NT2/D1 (cell line): ENCODE measurements around the gene IRF2.
A peak's percentile ranks its signal among the peaks of the same experiment; 100 is the strongest.

Experiments used
- DNase-seq: peaks from one replicate; pipeline ENCODE4 v3.0.0-alpha.2; 2011; ENCODE audit warnings: low read depth, low spot score
- H3K27me3 ChIP-seq: 2 replicates; pipeline ENCODE4 v1.6.0; 2011; ENCODE audit warnings: mild to moderate bottlenecking; ENCODE audit not compliant: insufficient read length, insufficient read depth
- H3K36me3 ChIP-seq: 2 replicates; pipeline ENCODE4 v1.6.1; 2011; ENCODE audit warnings: mild to moderate bottlenecking, low read length, mixed read lengths; ENCODE audit not compliant: insufficient read depth, insufficient read length
- H3K4me1 ChIP-seq: 2 replicates; pipeline ENCODE4 v1.5.1; 2011; ENCODE audit not compliant: insufficient read depth, insufficient read length
- H3K4me3 ChIP-seq: 2 replicates; pipeline ENCODE4 v1.5.1; 2011; ENCODE audit warnings: low read depth; ENCODE audit not compliant: insufficient read length
- H3K9ac ChIP-seq: 2 replicates; pipeline ENCODE4 v1.6.0; 2011; ENCODE audit warnings: low read depth; ENCODE audit not compliant: insufficient read length
- H3K9me3 ChIP-seq: 2 replicates; pipeline ENCODE4 v1.5.1; 2011; ENCODE audit warnings: mild to moderate bottlenecking, low read length; ENCODE audit not compliant: insufficient read depth
- SUZ12 ChIP-seq: IDR thresholded peaks from 2 replicates; pipeline ENCODE4 v1.6.1; 2011; ENCODE audit not compliant: insufficient read length, insufficient read depth; ENCODE audit errors: extremely low read depth
- YY1 ChIP-seq: IDR thresholded peaks from 2 replicates; pipeline ENCODE4 v1.6.1; 2011; ENCODE audit not compliant: insufficient read length, insufficient read depth
- ZNF274 ChIP-seq: IDR thresholded peaks from 2 replicates; pipeline ENCODE4 v1.6.1; 2011; ENCODE audit warnings: mild to moderate bottlenecking, low read depth, low read length

Gene IRF2

DNA sequence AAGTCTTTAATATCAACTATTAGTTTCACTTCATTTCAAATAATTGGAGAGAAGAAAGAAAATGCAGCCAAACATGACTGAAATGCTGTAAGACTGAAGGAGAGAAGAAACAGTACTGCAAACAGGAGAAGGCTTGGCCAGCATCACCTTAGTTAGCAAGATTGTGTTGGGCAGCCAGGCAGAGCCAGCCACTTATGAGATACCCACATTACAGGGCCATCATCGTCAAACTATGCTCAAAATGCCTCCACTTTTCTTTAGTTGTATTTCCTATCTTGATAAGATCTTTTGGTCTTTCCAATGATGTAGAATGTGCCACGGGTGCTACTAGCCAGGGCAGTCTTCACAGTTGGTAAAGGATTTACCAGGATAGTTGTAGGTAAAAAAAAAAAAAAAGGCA is 10.9 kb upstream of the IRF2 start:
- Histone ChIP-seq H3K4me3 (no peak overlapping the region), H3K4me1 (no peaks in the 10 kb centered on the region), H3K36me3 (no peaks in the 10 kb centered on the region), H3K27me3 (no peaks in the 10 kb centered on the region), H3K9me3 (no peaks in the 10 kb centered on the region; the same call in 1 of the 2 replicates), H3K9ac (no peak overlapping the region)
- no peak for DNase-seq
- TF ChIP-seq SUZ12 (no peak), YY1 (no peak), ZNF274 (no peak)

DNA sequence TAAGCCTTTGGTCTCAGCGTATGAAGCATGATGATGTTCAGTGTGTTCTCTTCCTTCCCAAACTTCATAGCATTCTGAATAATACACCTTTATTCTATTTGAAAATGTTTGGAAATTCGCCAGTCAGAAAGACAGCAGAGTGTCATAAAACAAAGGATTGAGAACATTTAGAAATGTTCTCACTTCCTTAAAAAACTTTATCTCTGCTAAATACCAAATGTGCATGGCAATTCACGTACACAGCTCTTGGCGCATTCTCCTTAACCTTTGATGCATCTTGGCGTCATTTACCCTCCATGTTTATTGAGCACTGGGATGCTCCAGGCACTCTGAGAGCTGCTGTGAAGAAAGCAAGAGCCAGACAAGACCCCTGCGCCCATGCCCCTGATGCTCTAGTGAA is 7.2 kb upstream of the IRF2 start:
- H3K9me3 ChIP-seq, result no peaks in the 10 kb centered on the region; the same call in 1 of the 2 replicates
- no peak overlapping the region for H3K4me3 ChIP-seq
- TF ChIP-seq YY1, result no peak
- no peak for TF ChIP-seq ZNF274
- TF ChIP-seq SUZ12, result no peak
- no peaks in the 10 kb centered on the region for H3K27me3 ChIP-seq
- H3K9ac ChIP-seq, result no peak overlapping the region
- no peaks in the 10 kb centered on the region for H3K36me3 ChIP-seq
- no peaks in the 10 kb centered on the region for H3K4me1 ChIP-seq
- DNase-seq, result no peak

DNA sequence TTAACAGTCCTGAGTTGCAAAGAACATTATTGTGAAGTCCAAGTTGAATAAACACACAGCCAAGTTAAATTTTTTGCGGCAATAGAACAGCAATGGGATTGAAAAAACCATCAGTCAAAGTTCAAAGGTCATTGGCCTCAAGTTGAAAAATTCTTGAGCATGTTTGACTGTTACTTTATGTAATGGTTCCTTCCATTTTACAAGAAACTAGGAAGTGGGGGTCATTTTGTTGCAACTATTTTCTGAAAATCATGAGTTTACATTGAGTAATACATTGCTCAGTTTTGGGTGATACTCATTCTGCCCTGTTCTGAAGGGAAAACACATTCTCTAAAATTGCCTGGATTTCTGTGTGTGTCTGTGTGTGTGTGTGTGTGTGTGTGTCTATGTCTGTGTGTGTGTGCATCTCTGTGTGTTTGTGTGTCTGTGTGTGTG is 5.2 kb upstream of the IRF2 start:
- no peak for DNase-seq
- Histone ChIP-seq H3K9ac (no peak overlapping the region), H3K27me3 (no peaks in the 10 kb centered on the region), H3K4me1 (no peaks in the 10 kb centered on the region), H3K4me3 (no peak overlapping the region), H3K36me3 (no peaks in the 10 kb centered on the region), H3K9me3 (no peaks in the 10 kb centered on the region; the same call in 1 of the 2 replicates)
- TF ChIP-seq YY1 (no peak), SUZ12 (no peak), ZNF274 (no peak)

DNA sequence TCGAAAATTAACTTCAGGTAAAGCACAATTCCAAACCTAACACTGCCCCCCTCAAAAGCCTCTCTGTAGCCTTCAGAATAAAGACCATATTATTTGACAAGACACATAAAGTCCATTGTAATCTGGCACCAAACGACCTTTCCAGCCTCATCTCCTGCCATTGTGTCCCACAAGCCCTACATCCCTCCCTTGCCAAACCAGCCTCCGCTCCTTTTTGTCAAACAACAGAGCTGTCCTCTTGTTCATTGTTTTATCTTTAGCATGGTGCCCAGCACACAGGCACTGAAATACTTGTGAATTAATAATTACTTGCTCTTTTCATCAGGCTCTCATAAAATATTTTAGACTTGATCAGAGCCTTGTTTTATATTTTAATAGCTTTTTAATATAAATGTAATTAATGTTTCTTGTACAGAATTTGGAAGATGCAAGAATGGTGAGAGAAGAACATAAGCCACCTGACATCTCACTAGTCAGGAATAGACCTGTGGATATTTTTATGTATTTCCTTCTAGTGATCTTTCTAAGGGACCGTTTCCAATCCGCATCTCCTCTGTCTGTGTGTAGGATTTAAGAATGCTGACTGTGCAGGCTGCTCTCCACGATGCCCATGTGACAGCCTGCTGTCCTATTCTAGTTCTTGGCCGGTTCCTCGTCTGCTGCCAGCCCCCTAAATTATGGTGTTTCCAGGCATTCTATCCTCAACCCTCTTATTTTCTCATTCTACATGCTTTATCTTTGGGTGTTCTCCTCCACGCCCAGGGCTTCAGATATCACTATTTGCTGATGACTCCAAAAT is 3.0 kb upstream of the IRF2 start:
- H3K27me3 ChIP-seq, result no peaks in the 10 kb centered on the region

DNA sequence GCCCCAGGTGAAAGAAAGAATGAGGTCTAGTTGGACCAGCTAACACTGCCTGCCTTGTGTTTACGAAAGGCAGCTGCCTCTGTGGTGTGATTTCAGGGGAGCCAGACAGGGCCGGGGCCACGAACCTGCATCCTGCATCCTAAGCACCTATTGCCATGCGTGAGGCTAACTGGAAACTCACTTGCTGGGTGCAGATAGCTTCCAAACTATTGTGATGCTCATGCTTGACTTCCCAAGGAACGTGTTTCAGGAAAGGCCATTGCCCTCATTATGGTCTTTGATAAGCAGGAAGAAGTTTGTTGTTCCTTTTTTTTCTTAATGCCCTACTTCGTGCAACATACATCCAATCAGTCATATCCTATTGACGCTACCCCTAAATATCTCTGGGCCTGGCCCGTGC is 2.3 kb upstream of the IRF2 start:
- peak overlapping the region; percentile 32 for H3K9ac ChIP-seq
- no peak for DNase-seq
- H3K27me3 ChIP-seq, result no peaks in the 10 kb centered on the region

More for the DNA sequence above, 3.0 kb upstream of the IRF2 start:
- Histone ChIP-seq H3K36me3 (no peaks in the 10 kb centered on the region), H3K4me1 (no peaks in the 10 kb centered on the region), H3K4me3 (no peak overlapping the region), H3K9me3 (no peaks in the 10 kb centered on the region), H3K9ac (no peak overlapping the region)
- no peak for TF ChIP-seq YY1
- no peak for TF ChIP-seq SUZ12
- no peak for TF ChIP-seq ZNF274
- DNase-seq, result no peak

DNA sequence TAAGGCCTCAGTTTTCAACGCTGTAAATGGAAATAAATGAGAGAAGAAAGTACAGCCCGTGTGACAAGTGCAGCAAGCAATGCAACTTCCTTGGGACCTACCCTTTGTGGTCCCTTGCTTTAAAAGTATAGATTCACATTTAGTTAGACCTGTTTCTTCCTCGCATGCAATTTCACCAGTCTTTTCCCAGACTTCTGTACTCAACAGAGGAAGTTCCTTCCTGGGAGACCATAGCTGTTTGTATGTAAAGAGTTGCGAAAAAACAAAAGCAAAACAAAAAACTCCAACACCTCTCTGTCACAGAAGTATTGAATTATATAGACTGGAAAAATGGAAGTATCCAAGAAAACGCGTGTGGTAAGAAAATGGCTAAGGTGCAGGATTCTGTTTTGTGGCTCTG is 1.1 kb upstream of the IRF2 start:
- Histone ChIP-seq H3K4me3 (peak overlapping the region; percentile 51), H3K4me1 (no peaks in the 10 kb centered on the region), H3K36me3 (no peaks in the 10 kb centered on the region), H3K9ac (peak overlapping the region; percentile 63), H3K27me3 (peaks cover 2% of the 10 kb centered on the region), H3K9me3 (no peaks in the 10 kb centered on the region)
- TF ChIP-seq SUZ12 (no peak), YY1 (no peak), ZNF274 (no peak)
- no peak for DNase-seq

More for the DNA sequence above, 2.3 kb upstream of the IRF2 start:
- no peaks in the 10 kb centered on the region for H3K9me3 ChIP-seq
- H3K4me1 ChIP-seq, result no peaks in the 10 kb centered on the region
- H3K4me3 ChIP-seq, result no peak overlapping the region
- no peak for TF ChIP-seq SUZ12
- TF ChIP-seq ZNF274, result no peak
- TF ChIP-seq YY1, result no peak
- no peaks in the 10 kb centered on the region for H3K36me3 ChIP-seq

DNA sequence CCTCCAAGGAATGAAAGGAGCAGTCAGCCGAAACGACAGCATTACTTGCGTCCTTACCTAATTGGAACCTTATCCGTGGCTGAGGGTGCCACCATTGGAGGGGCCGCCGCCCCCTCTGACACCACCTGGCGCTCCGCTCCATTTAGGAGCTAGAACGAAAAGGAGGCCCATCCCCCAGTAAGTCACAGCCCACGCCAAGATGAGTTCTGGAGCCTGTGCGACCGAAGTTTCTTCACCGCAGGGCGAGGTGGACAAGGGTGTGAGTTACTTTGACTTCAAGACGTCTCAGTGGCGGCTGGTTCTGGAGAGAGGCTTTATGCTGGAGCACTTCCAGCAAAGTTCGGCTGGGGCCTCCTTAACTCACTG is 729 bp upstream of the IRF2 start:
- no peaks in the 10 kb centered on the region for H3K4me1 ChIP-seq
- peak overlapping the region; percentile 51 for H3K4me3 ChIP-seq
- TF ChIP-seq YY1 (no peak), SUZ12 (no peak), ZNF274 (no peak)
- H3K9me3 ChIP-seq, result no peaks in the 10 kb centered on the region
- DNase-seq, result no peak
- H3K27me3 ChIP-seq, result peaks cover 2% of the 10 kb centered on the region
- H3K36me3 ChIP-seq, result no peaks in the 10 kb centered on the region
- H3K9ac ChIP-seq, result peak overlapping the region; percentile 63
